ENCODE data around the gene DIPK1C. TPM values are rescaled to one million over a fixed set of nuclear protein-coding genes. Genes with fewer than 3 reads are reported as not detected.

Gene DIPK1C
- total RNA-seq, 2 experiments from 2014 or later, result not detected

DNA sequence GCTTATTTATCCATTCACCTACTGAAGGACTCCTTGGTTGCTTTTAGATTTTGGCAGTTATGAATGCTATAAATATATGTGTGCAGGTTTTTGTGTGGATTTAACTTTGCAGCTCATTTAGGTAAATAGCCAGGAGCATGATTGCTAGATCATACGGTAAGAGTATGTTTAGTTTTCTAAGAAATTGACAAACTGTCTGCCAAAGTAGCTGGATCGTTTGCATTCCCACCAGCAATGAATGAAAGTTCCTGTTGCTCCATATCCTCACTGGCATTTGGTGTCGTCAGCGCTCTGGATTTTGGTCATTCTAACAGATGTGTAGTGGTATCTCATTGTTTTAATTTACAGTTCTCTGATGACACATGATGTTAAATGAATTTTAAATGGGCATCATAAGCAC is 8.7 kb upstream of the DIPK1C start:
- no peaks in the 10 kb centered on the region for H3K36me3 ChIP-seq (ENCODE audit: insufficient read depth, low read length)
- DNase-seq (no peak), ATAC-seq (ENCODE audit: poor library complexity) (no peak)
- no peak overlapping the region for H3K27ac Mint-ChIP-seq
- ChIA-PET CTCF (no interaction called here), POLR2A (no interaction called here)
- H3K36me3 Mint-ChIP-seq (ENCODE audit: low read depth), result no peaks in the 10 kb centered on the region
- intact Hi-C loops (cut with DNase I, micrococcal nuclease), result no loop called here
- peaks cover 0 to 4% of the 10 kb centered on the region in 2 experiments for H3K9me3 ChIP-seq (ENCODE audit: control insufficient read depth in 1 of 2, insufficient read depth in 1 of 2, low read length in 2 of 2)
- no peaks in the 10 kb centered on the region for H3K4me1 Mint-ChIP-seq (ENCODE audit: low read depth)
- H3K4me3 Mint-ChIP-seq, result no peak overlapping the region
- TF ChIP-seq, protein P1, sequence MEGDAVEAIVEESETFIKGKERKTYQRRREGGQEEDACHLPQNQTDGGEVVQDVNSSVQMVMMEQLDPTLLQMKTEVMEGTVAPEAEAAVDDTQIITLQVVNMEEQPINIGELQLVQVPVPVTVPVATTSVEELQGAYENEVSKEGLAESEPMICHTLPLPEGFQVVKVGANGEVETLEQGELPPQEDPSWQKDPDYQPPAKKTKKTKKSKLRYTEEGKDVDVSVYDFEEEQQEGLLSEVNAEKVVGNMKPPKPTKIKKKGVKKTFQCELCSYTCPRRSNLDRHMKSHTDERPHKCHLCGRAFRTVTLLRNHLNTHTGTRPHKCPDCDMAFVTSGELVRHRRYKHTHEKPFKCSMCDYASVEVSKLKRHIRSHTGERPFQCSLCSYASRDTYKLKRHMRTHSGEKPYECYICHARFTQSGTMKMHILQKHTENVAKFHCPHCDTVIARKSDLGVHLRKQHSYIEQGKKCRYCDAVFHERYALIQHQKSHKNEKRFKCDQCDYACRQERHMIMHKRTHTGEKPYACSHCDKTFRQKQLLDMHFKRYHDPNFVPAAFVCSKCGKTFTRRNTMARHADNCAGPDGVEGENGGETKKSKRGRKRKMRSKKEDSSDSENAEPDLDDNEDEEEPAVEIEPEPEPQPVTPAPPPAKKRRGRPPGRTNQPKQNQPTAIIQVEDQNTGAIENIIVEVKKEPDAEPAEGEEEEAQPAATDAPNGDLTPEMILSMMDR (IDR thresholded peaks at IDR 0.05), result no peak
- H3K4me3 ChIP-seq (ENCODE audit: low read length), result no peak overlapping the region
- no peaks in the 10 kb centered on the region for H3K27me3 Mint-ChIP-seq
- no peaks in the 10 kb centered on the region for H3K4me1 ChIP-seq (ENCODE audit: insufficient read depth, low read length)
- no peaks in the 10 kb centered on the region for H3K27me3 ChIP-seq (ENCODE audit: control insufficient read depth in 1 of 2, insufficient read depth in 2 of 2, low read length in 2 of 2)
- H3K27ac ChIP-seq (ENCODE audit: low read depth in 1 of 2, low read length in 2 of 2), result no peak overlapping the region
- peaks cover 2% of the 10 kb centered on the region for H3K9me3 Mint-ChIP-seq

DNA sequence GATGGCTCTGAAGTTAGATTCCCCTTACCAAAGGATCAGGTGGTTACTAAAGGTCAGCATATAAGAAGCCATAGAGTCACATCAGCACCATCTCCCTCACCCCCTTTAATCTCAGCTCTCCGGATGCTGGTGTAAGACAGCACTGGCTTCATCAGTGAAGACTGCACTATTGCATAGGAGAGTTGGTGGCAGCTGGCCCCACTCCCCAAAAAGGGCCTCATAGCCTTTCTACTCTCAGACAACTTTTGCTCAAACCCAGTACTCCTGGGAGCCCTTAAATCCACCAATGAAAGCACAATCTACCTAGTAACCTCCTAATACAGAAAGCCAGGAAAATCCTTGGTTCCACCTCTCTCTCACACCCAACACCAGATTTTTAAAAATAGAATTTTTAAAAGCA is 6.9 kb upstream of the DIPK1C start:
- Mint-ChIP-seq H3K4me3 (no peak overlapping the region), H3K27me3 (peaks cover 15% of the 10 kb centered on the region), H3K27ac (no peak overlapping the region), H3K9me3 (no peaks in the 10 kb centered on the region), H3K4me1 (ENCODE audit: low read depth) (peaks cover 7% of the 10 kb centered on the region), H3K36me3 (ENCODE audit: low read depth) (no peaks in the 10 kb centered on the region)
- CTCF ChIA-PET, result no interaction called here
- Histone ChIP-seq H3K4me3 (ENCODE audit: low read length) (no peak overlapping the region), H3K9me3 (ENCODE audit: control insufficient read depth in 1 of 2, insufficient read depth in 1 of 2, low read length in 2 of 2) (no peaks in the 10 kb centered on the region), H3K27ac (ENCODE audit: low read depth in 1 of 2, low read length in 2 of 2) (no peak overlapping the region), H3K36me3 (ENCODE audit: insufficient read depth, low read length) (no peaks in the 10 kb centered on the region), H3K4me1 (ENCODE audit: insufficient read depth, low read length) (no peaks in the 10 kb centered on the region), H3K27me3 (ENCODE audit: control insufficient read depth in 1 of 2, insufficient read depth in 2 of 2, low read length in 2 of 2) (no peaks in the 10 kb centered on the region)
- no peak for ATAC-seq (ENCODE audit: poor library complexity)
- POLR2A ChIA-PET, result no interaction called here
- intact Hi-C loops (cut with DNase I, micrococcal nuclease), result no loop called here
- DNase-seq, result no peak
- TF ChIP-seq, protein P1 (IDR thresholded peaks at IDR 0.05), result no peak

- no peaks in the 10 kb centered on the region for H3K36me3 ChIP-seq (ENCODE audit: insufficient read depth, low read length)
- no peak overlapping the region for H3K27ac Mint-ChIP-seq
- H3K4me3 Mint-ChIP-seq, result no peak overlapping the region
- H3K27ac ChIP-seq (ENCODE audit: low read depth in 1 of 2, low read length in 2 of 2), result no peak overlapping the region
- H3K4me1 ChIP-seq (ENCODE audit: insufficient read depth, low read length), result no peaks in the 10 kb centered on the region
- no peak overlapping the region for H3K4me3 ChIP-seq (ENCODE audit: low read length)
- H3K4me1 Mint-ChIP-seq (ENCODE audit: low read depth), result peaks cover 10% of the 10 kb centered on the region
- H3K27me3 ChIP-seq (ENCODE audit: control insufficient read depth in 1 of 2, insufficient read depth in 2 of 2, low read length in 2 of 2), result no peaks in the 10 kb centered on the region
- intact Hi-C loops (cut with DNase I, micrococcal nuclease), result no loop called here
- ATAC-seq (ENCODE audit: poor library complexity), result no peak
- H3K9me3 Mint-ChIP-seq, result no peaks in the 10 kb centered on the region
- DNase-seq, result no peak
- H3K9me3 ChIP-seq (ENCODE audit: control insufficient read depth in 1 of 2, insufficient read depth in 1 of 2, low read length in 2 of 2), result no peaks in the 10 kb centered on the region
- no peaks in the 10 kb centered on the region for H3K36me3 Mint-ChIP-seq (ENCODE audit: low read depth)
- TF ChIP-seq, protein P1 (IDR thresholded peaks at IDR 0.05), result no peak
- POLR2A ChIA-PET, result no interaction called here
- CTCF ChIA-PET, result no interaction called here
- peaks cover 21% of the 10 kb centered on the region for H3K27me3 Mint-ChIP-seq
These were observed 6.1 kb upstream of the DIPK1C start for GRCh38 chr18:74463254-74463653.
